Esophagus squamous epithelium (tissue), 4 donors: ENCODE measurements around the gene CTXN1.
A peak's percentile ranks its signal among the peaks of the same experiment; 100 is the strongest.

Source experiments
- POLR2A ChIP-seq, 4 donors: fragments of 450-650 bp; IDR thresholded peaks; one replicate each; pipeline ENCODE4 v1.6.1; 2017; ENCODE audit warnings: antibody characterized with exemption in 4 of 4, mild to moderate bottlenecking in 4 of 4, moderate library complexity in 3 of 4
- TF ChIP-seq, protein P1 (sequence below), 6 experiments: fragments of 450-650 bp in 4 of 6; fragments of 200-600 bp in 2 of 6; sonication (generic) in 2 of 6; IDR thresholded peaks; one replicate each; pipeline ENCODE4 v1.5.1; 2016 to 2019; ENCODE audit warnings: antibody characterized with exemption in 6 of 6, mild to moderate bottlenecking in 4 of 6, moderate library complexity in 4 of 6

DNA sequence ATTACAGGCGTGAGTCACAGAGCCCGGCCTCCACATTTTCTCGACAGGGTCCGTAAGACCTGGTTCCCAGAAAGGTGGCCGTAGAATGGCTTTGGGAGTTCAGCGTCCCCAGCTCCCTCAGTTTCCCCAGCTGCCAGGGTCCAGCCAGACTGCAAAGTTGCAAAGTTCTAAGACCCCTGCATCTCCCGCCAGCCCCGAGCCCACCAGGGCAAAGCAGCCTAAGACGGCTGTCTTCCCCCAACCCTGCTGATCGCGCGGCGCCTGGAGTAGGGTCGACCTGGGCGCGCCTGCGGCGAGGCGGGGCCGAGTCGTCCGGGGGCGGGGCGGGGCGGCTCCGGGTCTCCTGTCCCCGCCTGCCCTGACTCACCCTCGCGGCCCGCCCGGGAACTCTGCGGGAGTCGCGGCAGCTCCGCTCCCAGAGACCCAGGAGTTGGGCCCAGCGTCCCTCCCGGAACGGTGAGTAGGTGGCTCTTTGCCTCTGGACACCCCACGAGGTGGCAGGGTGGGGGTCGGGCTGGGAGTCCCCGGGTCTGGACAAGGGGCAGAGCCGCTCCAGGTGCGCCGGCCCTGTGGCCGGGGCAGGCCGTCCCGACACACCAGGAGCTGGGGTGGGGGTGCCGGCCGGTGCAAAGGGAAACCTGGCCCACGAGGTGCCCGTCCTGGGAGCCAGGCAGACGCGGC lies 37.6 kb downstream of the CTXN1 start, which contains the start of gene LRRC8E:
- TF ChIP-seq, protein P1, sequence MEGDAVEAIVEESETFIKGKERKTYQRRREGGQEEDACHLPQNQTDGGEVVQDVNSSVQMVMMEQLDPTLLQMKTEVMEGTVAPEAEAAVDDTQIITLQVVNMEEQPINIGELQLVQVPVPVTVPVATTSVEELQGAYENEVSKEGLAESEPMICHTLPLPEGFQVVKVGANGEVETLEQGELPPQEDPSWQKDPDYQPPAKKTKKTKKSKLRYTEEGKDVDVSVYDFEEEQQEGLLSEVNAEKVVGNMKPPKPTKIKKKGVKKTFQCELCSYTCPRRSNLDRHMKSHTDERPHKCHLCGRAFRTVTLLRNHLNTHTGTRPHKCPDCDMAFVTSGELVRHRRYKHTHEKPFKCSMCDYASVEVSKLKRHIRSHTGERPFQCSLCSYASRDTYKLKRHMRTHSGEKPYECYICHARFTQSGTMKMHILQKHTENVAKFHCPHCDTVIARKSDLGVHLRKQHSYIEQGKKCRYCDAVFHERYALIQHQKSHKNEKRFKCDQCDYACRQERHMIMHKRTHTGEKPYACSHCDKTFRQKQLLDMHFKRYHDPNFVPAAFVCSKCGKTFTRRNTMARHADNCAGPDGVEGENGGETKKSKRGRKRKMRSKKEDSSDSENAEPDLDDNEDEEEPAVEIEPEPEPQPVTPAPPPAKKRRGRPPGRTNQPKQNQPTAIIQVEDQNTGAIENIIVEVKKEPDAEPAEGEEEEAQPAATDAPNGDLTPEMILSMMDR (IDR thresholded peaks at IDR 0.05) = no peak
- peak in 2 of 4 donors; percentile 45 to 65 for TF ChIP-seq POLR2A (IDR thresholded peaks at IDR 0.05)
